HEK293T (cell line): ENCODE data around the gene ZBTB4.
A peak's percentile ranks its signal among the peaks of the same experiment; 100 is the strongest.

Experiments
- CTCF ChIA-PET: fragments of 350-600 bp; formaldehyde crosslinking; extraction: SDS; loops from one replicate; lab custom pipeline; 2021; ENCODE audit warnings: antibody characterized with exemption, inconsistent platforms; lab: Yijun Ruan, JAX
- POLR2A ChIA-PET: fragments of 350-600 bp; formaldehyde crosslinking; extraction: SDS; loops from one replicate; lab custom pipeline; 2020; ENCODE audit warnings: antibody characterized with exemption, inconsistent platforms; lab: Yijun Ruan, JAX
- DNase-seq: peaks from one replicate; pipeline ENCODE4 v3.0.0; 2012; ENCODE audit warnings: mixed read lengths; ENCODE audit errors: extremely low spot score
- ARNT ChIP-seq: fragments of 450-650 bp; IDR thresholded peaks from 2 replicates; pipeline ENCODE4 v1.6.1; 2017; ENCODE audit warnings: mild to moderate bottlenecking
- BHLHE40 ChIP-seq: fragments of 450-650 bp; IDR thresholded peaks from 2 replicates; pipeline ENCODE4 v1.6.1; 2016; ENCODE audit warnings: mild to moderate bottlenecking, moderate library complexity, borderline replicate concordance
- CTBP1 ChIP-seq: fragments of 450-650 bp; IDR thresholded peaks from 2 replicates; pipeline ENCODE4 v1.6.1; 2016; ENCODE audit warnings: borderline replicate concordance
- ELF4 ChIP-seq: fragments of 450-650 bp; IDR thresholded peaks from 2 replicates; pipeline ENCODE4 v1.6.1; 2017; ENCODE audit warnings: antibody characterized with exemption
- FOXA1 ChIP-seq: fragments of 450-650 bp; IDR thresholded peaks from 2 replicates; pipeline ENCODE4 v1.6.1; 2016; ENCODE audit warnings: mild to moderate bottlenecking
- FOXK2 ChIP-seq: fragments of 450-650 bp; IDR thresholded peaks from 2 replicates; pipeline ENCODE4 v1.6.1; 2016; ENCODE audit warnings: mild to moderate bottlenecking
- FOXM1 ChIP-seq: fragments of 450-650 bp; IDR thresholded peaks from 2 replicates; pipeline ENCODE4 v1.6.1; 2017; ENCODE audit warnings: mild to moderate bottlenecking, borderline replicate concordance
- HDGF ChIP-seq: fragments of 450-650 bp; IDR thresholded peaks from 2 replicates; pipeline ENCODE4 v1.6.1; 2017; ENCODE audit warnings: antibody characterized with exemption, borderline replicate concordance
- L3MBTL2 ChIP-seq: fragments of 450-650 bp; conservative IDR thresholded peaks from 2 replicates; pipeline ENCODE4 v1.6.1; 2016; ENCODE audit warnings: mild to moderate bottlenecking
- LEF1 ChIP-seq: fragments of 450-650 bp; IDR thresholded peaks from 2 replicates; pipeline ENCODE4 v1.6.1; 2017; ENCODE audit warnings: mild to moderate bottlenecking, borderline replicate concordance
- NFRKB ChIP-seq: fragments of 450-650 bp; IDR thresholded peaks from 2 replicates; pipeline ENCODE4 v1.6.1; 2016; ENCODE audit warnings: mild to moderate bottlenecking, moderate library complexity
- SP1 ChIP-seq: fragments of 450-650 bp; IDR thresholded peaks from 2 replicates; pipeline ENCODE4 v1.6.1; 2017
- SUZ12 ChIP-seq: fragments of 450-650 bp; IDR thresholded peaks from 2 replicates; pipeline ENCODE4 v1.6.1; 2016; ENCODE audit warnings: mild to moderate bottlenecking
- TARDBP ChIP-seq: fragments of 450-650 bp; IDR thresholded peaks from 2 replicates; pipeline ENCODE4 v1.6.1; 2016
- ZNF384 ChIP-seq: fragments of 450-650 bp; IDR thresholded peaks from 2 replicates; pipeline ENCODE4 v1.6.1; 2016
- TF ChIP-seq, protein P1 (sequence below): fragments of 450-650 bp; IDR thresholded peaks from 2 replicates; pipeline ENCODE4 v1.6.1; 2016

The ZBTB4 gene

DNA sequence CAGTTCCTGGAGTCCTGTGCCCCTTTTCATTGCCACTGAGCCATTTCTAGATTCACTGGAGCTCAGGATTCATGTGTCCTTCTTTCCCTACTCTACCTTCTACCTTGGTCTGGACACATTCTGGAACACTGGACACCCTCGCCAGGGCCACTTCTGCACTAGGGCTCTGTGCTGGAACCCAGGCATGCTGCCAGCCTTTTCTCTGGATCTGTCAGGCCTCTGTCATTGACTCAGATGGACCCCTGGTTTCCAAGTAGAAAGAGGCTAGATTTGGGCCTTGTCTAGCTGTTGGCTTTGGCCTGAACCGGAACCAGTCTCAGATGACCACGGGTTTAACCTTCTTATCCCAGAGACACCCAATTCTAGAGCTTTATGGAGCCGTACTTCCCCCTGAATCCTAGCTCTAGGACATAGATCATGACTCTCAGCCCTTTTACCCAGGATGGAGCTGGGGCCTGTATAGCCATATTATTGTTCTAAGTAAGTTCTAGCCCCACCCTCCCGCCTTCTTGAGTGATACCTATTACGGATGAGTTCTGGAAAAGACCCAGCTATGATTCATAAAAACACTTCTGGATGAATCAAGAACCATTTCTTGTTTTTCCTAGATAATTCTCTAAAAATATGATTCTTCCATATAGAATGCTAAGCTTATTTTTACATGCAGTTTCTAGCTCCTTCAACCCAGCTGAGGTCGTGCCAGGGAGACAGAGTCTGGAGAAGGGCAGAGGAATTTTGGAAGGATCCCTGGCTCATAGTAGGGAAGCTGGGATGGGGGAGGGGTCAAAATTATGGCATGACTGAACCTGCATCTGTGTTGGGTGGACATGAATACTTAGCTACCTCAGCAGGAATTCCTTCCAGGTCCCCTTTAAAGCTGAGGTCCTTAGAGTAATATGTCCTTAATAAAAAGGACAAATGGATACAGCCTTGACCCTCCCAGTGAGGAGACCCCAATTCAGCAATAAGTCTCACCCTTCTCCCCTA lies 35.6 kb downstream of the ZBTB4 start:
- CTCF ChIA-PET, result interaction anchor here (1.0 to 1.5 kb wide), 2 partner anchors 8 to 116 kb away, joined by 4 to 6 read pairs; partner anchors contain the start of gene TMEM102

DNA sequence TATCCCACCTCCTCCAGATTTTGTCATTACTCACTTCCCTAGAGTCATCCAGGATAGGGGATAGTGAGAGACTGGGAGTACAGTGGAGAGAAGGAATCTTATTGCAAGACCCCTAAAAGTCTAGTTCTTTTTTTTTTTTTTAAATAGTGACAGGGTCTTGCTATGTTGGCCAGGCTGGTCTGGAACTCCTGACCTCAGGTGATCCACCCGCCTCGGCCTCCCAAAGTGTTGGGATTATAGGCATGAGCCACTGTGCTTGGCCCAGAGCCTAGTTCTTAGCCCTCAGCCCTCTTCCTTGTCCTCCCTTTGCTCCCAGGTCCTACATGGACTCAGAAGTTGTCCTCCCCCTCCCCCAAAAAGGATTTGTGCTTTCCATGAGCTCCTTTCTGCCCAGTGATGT lies 37.3 kb downstream of the ZBTB4 start:
- CTCF ChIA-PET, result no interaction called here
- TF ChIP-seq SUZ12 (no peak), TARDBP (no peak), ELF4 (no peak), ARNT (no peak), BHLHE40 (no peak), LEF1 (no peak), CTBP1 (no peak), SP1 (no peak), HDGF (no peak), FOXM1 (no peak), FOXK2 (no peak), NFRKB (no peak), L3MBTL2 (no peak), FOXA1 (no peak)
- POLR2A ChIA-PET, result interaction anchor here (1.0 to 7.5 kb wide), 5 partner anchors 13 to 91 kb away, joined by 3 to 55 read pairs (median 18); partner anchors contain the start of genes POLR2A, SLC35G6, TMEM256 and ZBTB4
- no peak for DNase-seq

More for the DNA sequence above, 35.6 kb downstream of the ZBTB4 start:
- DNase-seq, result no peak
- POLR2A ChIA-PET, result interaction anchor here (0.6 to 4.1 kb wide), 9 partner anchors 8 to 114 kb away, joined by 3 to 18 read pairs (median 4); partner anchors contain the start of genes POLR2A, SPEM2, TMEM102 and TMEM256
- TF ChIP-seq, protein P1, sequence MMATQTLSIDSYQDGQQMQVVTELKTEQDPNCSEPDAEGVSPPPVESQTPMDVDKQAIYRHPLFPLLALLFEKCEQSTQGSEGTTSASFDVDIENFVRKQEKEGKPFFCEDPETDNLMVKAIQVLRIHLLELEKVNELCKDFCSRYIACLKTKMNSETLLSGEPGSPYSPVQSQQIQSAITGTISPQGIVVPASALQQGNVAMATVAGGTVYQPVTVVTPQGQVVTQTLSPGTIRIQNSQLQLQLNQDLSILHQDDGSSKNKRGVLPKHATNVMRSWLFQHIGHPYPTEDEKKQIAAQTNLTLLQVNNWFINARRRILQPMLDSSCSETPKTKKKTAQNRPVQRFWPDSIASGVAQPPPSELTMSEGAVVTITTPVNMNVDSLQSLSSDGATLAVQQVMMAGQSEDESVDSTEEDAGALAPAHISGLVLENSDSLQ, result no peak
- TF ChIP-seq FOXM1 (no peak), TARDBP (no peak), CTBP1 (no peak), SUZ12 (no peak), FOXK2 (no peak), BHLHE40 (no peak), SP1 (no peak), LEF1 (no peak), ARNT (no peak), NFRKB (no peak), FOXA1 (no peak), L3MBTL2 (no peak), ELF4 (no peak), ZNF384 (no peak), HDGF (no peak)

DNA sequence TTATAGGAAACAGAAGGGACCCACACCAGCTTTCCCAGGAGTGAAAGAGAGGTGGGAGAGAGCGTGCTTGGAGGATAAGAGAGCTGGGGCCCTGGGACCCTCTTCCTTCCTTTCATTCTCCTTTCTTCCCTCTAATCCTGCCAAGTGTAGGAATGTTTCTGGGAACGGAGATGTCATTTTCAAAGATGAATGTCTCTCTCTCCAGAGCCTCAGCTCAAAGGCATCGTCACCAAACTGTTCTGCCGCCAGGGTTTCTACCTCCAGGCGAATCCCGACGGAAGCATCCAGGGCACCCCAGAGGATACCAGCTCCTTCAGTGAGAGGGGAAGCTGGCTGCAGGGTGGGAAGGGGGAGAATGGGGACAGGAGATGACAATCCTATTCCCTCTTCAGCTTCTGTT lies 38.2 kb downstream of the ZBTB4 start:
- TF ChIP-seq ZNF384, result no peak
- TF ChIP-seq FOXA1, result no peak
- CTCF ChIA-PET, result interaction anchor here (0.9 kb wide), 1 partner anchor 86 kb away, joined by 3 read pairs; no protein-coding TSS in a partner anchor
- no peak for DNase-seq
- POLR2A ChIA-PET, result interaction anchor here (0.6 to 7.5 kb wide), 16 partner anchors 11 to 132 kb away, joined by 3 to 55 read pairs (median 4); partner anchors contain the start of genes POLR2A, SLC35G6, TMEM256 and TMEM95

DNA sequence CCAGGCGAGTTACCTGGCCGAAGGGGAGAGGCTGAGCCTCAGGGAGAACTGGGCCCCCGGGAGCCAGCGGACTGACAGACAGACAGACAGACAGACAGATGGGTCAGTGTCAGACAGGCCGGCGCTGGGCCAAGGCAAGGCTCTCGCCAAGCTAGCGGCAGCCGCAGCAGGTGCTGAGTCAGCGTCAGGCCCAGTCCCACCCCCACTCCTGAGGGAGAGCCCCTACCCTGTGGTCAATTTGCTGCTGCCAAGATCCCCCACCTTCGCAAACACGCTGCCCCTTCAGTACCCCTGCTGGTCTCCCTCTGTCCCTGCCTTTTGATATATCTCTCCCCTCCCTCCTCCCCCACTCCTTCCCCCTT lies 38.6 kb downstream of the ZBTB4 start:
- DNase-seq, result peak; percentile 25

DNA sequence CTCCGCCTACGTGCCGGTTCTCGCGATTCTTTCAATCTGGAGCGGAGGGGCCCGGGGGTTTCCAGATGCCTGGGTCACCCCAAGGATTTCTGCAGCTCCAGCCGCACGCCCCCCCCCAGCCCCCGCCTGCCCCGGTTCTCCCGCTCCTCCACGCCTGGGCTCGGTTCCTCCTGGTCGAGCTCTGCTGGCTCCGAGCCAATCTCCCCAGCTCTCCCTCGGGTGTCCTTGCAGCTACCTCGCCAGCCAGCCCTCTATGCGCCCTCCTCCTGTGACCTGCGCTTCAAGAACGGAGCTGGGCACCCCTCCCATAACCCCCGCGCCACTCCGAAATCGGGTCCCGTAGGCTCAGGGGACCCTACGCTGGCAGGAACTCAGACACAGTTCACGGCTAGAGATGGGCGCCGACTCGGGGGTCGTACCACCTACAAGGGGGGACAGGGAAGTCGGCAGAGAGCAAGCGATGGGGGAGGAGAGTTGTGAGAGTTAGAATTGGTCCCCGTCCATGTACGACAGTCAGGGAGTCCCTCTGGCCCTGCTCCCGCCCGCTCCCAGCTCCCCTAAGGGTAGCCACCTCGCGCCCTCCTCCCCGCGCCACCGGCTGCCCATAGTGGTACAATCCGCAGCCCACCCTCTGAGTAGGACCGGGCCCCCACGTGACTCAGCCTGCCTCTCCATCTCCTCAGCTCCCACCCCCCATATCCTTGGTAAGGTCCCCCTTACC lies 39.2 kb downstream of the ZBTB4 start:
- ChIA-PET POLR2A (interaction anchor here (1.0 to 7.5 kb wide), 10 partner anchors 10 to 133 kb away, joined by 3 to 55 read pairs (median 6); partner anchors contain the start of genes POLR2A, SLC35G6, TMEM256 and ZBTB4), CTCF (interaction anchor here (0.9 to 1.0 kb wide), 2 partner anchors 84 to 85 kb away, joined by 3 to 4 read pairs; no protein-coding TSS in a partner anchor)
- TF ChIP-seq FOXM1 (peak; percentile 26; the same call in 1 of the 2 replicates), L3MBTL2 (peak; percentile 16), BHLHE40 (no peak; the same call in 1 of the 2 replicates)
- TF ChIP-seq, protein P1, result no peak
- peak; percentile 58 for DNase-seq

More for the DNA sequence above, 38.6 kb downstream of the ZBTB4 start:
- ChIA-PET POLR2A (interaction anchor here (0.6 to 7.5 kb wide), 16 partner anchors 11 to 133 kb away, joined by 3 to 55 read pairs (median 4); partner anchors contain the start of genes POLR2A, SLC35G6, TMEM256 and TMEM95), CTCF (interaction anchor here (0.9 kb wide), 1 partner anchor 85 kb away, joined by 3 read pairs; no protein-coding TSS in a partner anchor)
- no peak for TF ChIP-seq SUZ12
- no peak for TF ChIP-seq HDGF
- TF ChIP-seq, protein P1, result peak; percentile 43; the same call in 1 of the 2 replicates
